ENCODE data around the gene SUMO1.
A peak's percentile ranks its signal among the peaks of the same experiment; 100 is the strongest.
"Not testable (repeated sequence)": the region's sequence is repeated elsewhere in the genome, so short reads cannot be mapped to it uniquely, and the experiment has no call there.

Gene SUMO1

DNA sequence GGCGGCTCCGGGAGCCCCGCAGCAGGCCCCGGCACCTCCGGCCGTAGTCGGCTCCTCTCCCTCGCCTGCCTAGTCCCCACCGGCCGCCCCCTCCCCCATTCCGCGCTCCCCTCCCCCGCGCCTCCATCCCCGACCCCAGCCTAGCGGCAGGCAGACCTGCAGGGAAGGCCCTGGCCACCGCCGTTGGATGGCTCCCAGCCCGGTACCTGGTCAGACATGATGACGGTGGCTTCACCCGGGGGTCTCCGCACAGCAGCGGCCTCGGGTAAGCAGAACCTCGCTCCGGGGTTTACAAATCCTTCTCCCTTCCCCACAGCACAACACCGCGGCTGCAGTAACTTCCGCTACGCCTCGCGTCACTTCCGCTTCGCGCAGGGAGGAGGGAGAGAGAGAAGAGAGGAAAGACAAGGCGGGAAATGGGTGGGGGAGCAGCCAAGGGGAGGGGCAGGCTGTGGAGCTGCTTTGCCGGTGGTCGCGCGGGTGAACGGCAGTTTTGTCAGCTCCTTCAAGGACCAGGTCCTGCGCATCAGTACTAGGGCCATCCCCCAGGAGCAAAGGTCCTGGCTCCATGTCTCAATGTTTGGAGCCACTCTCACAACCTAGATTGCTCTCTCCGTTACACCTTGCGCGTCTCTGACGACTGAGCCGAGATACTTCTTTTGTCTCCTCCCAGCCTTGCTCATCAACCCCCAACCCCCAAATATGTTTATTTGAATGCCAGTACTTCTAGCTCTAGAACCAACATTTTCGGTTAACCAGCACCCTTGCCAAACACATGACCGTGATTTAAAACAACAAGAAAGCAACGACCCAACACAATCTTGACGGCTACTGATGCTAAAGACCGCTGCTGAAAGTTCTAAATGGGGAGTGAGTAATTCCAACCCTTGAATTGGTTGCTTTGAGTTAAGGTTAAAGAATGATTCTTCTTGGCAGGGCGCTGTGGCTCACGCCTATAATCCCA is at the start of gene SUMO1:
Gene SUMO1 (minus strand): TSS at position 364 of the 964 bp plus-strand sequence. CDS start 146 bp downstream, at position 218.
- peak; percentile 87 to 89 for DNase-seq

DNA sequence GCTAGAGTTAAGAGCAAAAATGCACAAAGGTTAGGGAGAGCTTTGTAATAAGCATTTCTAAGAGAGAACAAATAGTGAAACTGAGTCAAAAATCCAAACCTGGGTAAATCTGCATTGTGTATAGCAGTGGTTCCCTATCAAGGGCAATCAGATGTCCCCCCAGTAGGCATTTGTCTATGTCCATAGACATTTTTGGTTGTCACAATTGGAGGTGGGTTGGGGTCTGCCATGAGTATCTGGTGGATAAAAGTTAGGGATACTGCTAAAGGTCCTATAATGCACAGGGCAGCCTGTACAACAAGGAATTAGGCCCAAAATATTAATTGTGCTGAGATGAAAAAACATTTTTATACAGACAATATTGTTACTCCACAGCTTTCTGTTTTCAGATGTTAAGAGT is 48.2 kb upstream of the SUMO1 start:
- no peak for DNase-seq

DNA sequence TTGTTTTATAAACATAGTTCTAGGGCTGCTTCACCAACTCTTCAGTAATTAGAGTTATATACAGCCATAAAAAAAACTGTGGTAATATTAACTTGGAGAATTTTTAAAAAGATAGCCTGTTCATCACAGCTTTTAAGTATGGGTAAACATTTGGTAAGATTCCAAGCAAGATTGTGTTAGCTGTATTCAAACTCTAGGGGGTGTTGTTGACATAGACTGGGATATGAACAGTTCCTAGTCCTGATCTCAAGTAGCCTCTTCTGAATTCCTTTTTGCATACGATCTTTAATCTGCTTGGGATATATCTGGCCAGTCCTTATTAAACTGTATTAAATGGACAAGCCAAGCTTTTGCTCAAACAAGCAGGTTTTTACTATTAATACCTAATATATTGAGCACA is 40.5 kb upstream of the SUMO1 start:
- DNase-seq, result no peak

DNA sequence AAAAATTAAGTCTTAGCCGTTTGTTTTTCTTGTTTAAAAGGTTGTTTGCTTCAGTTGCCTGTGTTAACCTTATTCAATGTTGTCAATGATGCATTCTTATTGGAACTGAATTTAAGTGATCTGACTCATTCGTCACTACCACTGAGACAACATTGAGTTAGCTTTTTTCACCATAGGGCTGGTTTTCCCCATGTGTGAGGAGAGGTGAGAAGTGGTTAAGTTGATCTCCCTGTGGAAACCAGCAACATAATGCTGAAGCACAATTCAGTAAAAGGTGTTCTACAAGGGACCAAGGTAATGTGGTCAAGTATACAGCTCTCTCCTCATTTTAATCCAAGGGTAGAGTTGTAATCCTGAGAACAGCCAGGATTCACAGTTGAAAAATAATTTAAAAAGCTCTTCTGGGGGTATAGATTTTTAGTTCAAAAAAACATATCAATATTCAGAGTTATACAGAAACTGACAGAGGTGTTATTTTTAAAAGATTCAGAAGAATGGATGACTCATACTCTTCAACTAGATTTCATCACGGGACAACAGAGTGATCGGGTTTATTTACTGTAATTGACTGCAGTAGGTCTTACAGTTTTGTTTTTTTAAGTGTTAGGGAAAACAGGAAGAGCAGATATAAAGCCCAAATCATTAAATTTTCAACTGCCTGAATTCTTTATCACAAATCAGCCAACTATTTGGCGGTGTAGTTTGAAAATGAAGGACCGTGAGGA is 39.8 kb upstream of the SUMO1 start:
- DNase-seq, result no peak

DNA sequence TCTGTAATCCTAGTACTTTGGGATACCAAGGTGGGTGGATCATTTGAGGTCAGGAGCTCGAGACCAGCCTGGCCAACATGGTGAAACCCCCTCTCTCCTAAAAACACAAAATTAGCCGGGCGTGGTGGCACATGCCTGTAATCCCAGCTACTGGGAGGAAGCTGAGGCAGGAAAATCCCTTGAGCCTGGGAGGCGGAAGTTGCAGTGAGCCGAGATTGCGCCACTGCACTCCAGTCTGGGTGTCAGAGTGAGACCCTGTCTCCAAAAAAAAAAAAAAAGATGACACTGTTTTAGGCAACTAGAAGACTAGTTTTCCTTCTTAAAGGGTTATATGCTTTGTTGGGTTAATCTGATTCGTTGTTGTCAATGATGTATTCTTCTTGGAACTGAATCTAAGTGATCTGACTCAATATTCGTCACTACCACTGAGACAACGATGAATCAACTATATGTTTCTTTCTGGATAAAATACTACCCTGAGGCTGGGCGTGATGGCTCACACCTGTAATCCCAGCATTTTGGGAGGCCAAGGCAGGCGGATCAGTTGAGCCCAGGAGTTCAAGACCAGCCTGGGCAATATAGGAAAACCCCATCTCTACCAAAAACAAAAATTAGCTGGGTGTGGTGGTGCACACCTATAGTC is 37.8 kb upstream of the SUMO1 start:
- DNase-seq, result not testable (repeated sequence)

DNA sequence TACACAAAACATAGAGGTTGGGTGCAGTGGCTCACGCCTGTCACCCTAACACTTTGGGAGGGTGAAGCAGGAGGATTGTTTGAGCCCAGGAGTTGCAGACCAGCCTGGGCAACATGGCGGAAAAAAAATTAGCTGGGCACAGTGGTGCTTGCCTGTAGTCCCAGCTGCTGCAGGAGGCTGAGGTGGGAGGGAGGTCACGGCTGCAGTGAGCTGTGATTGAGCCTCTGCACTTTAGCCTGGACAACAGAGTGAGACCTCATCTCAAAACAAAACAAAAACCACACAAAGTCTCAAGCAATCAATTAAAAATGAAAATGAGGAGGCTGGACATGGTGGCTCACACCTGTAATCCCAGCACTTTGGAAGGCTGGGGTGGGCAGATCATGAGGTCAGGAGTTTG is 32.1 kb upstream of the SUMO1 start:
- no peak for DNase-seq

DNA sequence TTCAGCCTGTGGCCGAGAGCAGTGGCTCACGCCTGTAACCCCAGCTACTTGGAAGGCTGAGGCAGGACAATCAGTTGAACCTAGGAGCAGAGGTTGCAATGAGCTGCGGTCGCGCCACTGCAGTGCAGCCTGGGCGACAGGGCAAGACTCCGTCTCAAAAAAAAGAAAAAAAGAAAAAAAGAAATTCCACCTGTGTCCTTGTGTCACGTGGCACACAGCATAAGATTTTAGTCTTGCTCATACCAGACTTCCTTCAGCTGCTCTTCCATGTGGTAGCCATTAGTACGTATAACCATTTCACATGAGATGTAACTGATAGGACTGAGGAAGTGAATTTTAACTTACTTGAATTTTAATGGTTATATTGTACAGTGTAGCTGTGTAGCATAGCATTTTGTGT is 31.2 kb upstream of the SUMO1 start:
- DNase-seq, result no peak

DNA sequence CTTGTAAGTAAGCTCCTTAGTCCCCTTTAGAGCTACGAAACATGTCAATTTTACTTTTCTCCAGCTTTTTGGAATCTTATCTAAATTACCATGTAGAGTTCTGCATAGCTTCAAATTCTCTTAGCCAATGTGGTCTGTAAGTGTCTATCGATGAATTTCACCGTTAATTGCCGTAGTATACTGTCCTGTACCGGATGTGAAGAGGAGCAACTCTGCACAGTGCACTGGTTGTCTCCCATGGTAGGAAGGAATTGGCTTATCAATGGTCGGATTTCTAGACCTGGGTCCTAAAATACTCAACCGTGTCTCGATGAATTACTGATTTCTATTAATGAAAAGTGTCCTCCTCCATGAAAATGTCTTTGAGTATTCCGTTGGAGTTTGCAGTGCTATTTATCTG is 29.1 kb upstream of the SUMO1 start:
- DNase-seq, result no peak

DNA sequence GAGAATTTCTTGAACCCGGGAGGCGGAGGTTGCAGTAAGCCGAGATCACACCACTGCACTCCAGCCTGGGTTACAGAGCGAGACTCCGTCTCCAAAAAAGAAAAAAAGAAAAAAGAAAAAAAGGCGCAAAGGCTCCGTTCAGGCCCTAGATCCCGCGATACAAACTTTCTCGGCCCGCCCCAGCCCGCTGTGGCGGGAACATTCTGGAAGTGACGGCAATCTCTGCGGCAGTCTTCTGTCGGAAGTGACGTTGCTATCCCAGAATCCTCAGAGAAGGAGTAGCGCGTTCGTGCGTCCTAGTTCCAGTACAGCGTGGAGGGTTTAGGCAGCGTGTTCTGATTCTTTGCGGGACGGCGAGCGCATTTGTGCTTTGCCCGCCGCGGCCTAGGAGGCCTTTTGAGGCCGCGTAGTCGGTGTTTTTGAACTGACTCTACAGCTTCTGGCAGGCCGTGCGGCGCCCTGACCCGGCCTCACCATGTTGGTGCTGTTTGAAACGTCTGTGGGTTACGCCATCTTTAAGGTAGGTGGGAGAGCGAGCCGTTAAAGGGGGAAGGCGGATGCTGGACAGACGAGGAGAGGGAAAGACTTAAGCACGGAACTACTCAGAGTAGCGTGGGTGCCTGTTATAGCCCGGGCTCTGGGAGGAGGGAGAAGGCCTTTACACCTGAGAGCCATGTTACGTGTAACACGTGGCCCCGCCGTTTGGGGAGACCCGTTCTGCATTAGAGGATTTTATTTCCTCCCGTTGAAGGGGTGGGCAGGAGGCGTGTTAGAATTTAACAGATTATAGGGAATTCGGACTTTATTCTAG is 27.3 kb upstream of the SUMO1 start, which contains the start of gene NOP58:
Gene NOP58 (plus strand): TSS at position 297 of the 811 bp plus-strand sequence. CDS start 179 bp downstream, at position 476.
- DNase-seq, result peak; percentile 80 to 87

DNA sequence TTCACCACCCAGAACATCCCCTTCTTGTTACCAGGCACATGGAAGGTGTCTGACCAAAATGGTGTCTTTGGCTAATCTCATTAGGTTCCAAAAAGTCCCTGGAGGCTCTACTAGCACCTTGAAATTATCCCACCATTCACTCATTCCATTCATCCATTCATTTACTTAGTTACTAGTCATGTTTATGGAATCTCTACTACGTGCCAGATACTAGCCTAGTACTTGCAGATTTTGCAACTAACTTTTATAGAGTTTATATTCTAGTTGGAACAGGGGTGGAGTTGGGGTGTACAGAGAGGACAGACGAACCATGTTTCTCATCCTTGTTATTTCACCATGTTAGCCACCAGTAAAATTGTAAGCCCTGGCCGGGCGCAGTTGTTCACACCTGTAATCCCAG is 23.1 kb upstream of the SUMO1 start:
- DNase-seq, result no peak

DNA sequence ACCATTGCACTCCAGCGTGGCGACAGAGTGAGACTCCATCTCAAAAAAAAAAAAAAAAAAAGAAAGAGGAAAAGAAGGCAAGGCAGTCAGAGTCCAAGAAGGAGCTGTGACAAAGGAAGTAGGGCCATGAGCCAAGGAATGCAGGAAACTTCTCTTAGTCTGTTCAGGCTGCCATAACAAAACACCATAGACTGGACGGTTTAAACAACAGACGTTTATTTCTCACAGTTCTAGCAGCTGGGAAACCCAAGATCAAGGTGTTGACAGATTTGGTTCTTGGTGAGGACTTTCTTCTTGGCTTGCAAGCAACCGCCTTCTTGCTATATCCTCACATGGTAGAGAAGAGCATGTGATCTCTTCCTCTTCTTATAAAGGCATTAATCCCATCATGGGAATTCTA is 13.1 kb upstream of the SUMO1 start:
- DNase-seq, result no peak

DNA sequence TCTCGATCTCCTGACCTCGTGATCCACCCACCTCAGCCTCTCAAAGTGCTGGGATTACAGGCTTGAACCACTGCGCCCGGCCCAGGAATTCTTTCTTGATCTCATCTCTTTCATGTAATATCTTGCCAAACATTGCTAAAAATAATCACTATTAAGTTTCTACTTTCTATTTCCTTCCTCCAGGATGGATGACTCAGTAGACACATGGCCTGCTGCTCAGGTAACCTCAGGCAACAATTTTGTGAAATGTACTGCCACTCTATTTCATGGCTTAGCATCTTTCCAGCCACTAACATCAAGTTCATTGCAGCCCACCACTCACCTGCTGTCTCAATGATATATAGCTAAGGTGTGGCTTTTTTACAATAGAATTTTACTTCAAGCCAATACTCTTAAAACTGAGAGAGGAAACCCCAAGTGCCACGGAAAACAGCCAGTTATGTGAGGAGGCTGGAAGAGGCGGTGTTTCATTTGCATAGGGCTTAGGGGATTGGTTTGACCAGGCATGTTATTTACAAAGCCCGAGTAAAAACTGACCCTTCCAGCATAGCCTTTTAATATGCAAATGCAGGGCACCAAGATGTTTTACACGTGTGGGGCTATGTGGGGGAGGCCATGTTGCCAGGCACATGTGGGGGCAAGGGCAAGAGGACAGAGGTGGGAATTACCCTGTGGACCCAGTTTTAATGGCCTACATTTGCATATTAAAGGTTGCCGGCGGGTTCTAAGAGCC is 11.3 kb upstream of the SUMO1 start:
- no peak for DNase-seq

DNA sequence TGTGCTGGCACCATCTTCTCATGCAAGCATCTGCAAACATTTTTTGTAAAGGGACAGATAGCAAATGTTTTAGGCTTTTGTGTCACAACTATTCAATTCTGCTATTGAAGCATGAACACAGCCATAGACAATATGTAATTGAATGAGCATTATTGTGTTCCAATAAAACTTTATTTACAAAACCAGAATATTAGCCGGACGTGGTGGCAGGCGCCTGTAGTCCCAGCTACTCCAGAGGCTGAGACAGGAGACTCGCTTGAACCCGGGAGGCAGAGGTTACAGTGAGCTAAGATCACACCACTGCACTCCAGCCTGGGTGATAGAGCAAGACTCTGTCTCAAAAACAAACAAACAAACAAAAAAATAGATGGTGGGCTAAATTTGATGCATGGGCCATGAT is 9.3 kb upstream of the SUMO1 start:
- DNase-seq, result not testable (repeated sequence)

DNA sequence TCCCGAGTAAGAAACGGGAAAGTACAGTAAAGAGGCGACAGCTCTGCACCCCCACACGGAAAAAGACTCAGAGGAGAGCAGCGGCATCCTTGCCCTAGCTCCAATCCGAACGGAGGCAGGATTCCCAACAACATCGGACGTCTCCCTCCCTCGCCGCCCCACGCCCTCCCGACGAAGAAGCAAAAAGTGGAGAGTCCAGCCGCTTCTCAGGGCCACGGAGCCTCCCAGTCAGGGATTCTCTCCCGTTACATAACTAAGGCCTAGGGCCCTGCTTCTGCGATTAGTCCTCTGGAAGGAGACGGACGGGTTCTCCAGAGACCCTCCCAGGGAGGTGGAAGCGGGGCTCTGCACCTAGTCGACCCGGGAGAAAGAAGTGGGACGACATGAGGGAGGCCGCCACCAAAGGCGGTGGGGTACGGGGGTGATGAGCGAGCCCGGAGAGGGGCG is 587 bp downstream of the SUMO1 start:
- no peak for DNase-seq

DNA sequence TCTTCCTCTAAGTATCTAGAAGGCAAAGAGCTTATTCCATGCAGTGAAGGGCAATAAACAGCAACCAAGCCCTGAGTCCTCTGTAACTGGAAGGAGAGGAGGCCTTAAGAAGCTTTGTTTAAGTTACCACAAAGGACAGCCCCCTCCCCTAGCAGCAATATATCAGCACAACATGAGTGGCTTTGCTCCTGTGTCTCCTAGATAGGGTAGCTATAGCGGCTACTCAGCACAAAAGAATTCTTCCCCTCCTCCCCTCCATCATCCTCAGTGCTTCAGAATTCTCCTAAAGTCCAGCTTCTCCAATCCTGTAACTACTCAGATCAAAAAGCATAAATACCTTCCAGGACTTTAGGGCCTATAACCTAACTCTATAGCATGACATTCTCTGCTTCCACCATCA is 16.5 kb downstream of the SUMO1 start:
- DNase-seq, result no peak

DNA sequence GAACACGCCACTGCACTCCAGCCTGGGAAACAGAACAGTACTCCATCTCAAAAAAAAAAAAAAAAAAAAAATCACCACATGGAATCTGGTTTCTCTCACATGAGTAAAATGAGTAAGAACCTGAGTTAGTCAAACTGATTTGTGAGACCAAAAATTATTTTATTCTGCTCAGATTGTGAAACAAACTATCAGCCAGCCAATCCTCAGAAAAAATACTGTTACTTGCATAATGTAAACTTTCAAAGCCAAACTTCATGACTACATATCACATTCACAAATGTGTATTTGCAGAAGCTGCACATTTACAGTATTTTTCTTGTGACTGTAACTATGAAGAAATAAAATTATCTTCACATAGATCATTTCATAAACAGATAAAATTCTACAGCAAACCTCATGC is 23.2 kb downstream of the SUMO1 start:
- DNase-seq, result no peak

DNA sequence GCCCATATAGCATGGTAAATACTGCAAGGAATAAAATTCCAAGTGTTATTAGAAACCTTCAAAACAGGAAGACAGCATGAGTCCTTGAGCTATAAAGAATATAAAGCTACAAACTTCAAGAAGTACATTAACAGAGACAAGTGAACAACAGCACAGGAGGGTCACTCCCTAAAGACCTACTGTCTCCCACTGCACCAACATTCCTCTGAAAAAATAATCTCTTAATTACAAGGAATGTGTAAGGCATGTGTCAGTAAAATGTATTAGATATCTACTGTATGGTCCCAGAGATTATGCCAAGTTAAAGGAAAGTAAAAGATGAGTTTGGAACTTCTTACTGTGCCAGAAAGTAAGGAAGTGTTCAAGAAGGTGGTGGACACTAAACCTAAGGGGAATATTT is 29.9 kb downstream of the SUMO1 start:
- DNase-seq, result no peak

DNA sequence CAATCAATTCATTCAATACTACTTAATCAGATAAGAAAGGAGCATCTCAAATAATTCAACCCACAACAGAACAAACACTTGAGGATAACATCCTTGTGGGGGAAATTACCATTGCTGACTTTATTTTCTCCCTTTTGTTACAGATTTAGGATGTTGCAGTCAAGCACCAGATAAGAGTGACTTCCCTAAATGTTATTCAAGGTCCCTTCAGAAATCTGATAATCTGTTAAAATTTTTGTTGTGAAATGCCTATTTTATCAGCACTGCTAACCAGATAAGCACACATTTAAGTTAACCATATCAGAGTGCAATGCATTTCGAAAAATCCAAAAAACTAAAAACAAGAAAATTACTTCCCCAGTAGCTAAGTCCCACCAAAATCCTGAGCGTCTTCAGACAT is 33.5 kb downstream of the SUMO1 start:
- no peak for DNase-seq

DNA sequence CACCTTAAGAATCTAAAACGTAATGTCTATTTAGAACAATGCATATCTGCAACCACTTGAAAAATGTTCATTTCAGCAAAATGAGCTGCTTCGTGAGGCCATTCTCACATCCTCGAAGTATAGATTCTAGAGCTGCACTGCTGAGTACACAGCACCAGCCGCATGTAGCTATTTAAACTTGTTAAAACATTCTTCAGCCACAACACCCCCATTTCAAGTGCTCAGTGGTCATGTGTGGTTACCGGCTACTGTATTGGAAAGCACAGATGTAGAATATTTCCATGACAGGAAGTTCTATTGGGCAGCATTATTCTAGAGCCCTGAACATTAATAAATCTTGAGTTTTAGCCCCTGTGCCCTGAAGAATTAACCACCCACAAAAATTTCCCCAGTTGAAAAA is 35.0 kb downstream of the SUMO1 start:
- no peak for DNase-seq

DNA sequence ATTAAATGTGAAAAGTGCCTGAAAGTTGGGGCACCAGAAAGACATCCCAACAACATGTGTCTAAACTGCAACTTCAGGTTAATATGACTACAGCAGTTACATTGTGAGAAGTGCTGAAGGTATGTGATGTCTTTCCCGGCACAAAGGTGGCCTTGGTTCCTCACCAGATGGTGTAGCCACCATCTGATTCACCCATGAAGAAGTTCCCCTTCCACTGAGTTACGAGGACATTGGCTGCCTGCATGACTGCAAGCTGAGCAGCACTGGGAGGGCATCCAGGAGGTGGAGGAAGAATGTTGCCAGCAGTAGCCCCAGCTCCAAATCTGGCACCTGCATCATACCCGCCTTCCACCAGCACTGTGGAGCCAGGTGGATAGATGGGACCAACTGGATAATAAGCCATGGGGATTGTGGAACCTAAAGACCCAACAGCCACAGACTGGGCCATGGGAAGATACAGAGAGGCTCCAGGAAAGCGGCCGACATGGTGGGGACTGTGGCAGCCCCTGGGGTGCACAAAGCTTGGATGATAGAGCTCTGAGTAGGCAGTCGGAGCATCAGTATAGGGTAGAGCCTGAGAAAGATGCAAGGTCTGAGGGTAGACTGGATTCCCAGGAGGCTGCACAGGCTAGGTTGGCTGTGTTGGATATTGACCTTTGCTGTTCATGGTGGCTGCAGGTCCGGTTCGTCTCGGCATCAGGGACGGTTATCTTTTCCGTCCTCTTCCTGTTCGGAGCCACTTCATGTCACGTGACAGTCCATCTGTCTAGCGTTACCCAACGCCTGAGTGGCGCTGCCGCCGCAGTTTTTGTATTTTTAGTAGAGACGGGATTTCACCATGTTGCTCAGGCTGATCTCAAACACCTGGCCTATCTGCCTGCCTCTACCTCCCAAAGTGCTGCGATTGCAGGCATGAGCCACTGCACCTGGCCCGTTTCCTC is 36.9 kb downstream of the SUMO1 start:
- no peak for DNase-seq

DNA sequence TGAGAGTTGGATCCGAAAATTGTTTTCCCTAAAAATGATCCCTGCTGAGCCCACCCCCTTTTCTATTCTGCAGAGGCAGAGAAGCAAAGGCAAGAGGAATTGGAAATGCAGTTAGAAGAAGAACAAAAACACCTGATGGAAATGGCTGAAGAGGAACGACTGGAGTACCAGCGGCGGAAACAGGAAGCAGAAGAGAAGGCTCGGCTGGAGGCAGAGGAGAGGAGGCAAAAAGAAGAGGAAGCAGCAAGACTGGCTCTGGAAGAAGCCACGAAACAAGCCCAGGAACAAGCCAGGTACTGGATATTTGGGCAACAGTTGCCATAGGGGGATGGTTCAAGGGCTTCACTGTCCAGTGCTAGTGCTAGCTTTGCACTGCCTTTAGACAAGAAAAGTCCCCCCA is 41.7 kb downstream of the SUMO1 start:
- DNase-seq, result no peak

Data from activated CD4-positive, alpha-beta T cell treated with anti-CD3 and anti-CD28 coated beads, Interleukin-2, amount 50 U/mL, for 4 hours (primary cell).